ENCODE measurements around the gene SUSD3.

GRCh38 chr9:93091453-93092081, 33.1 kb downstream of the SUSD3 start:
- TF ChIP-seq CTCF (IDR thresholded peaks at IDR 0.05; ENCODE audit: borderline replicate concordance, extremely low read depth, low read length, poor library complexity, severe bottlenecking) (no peak), EZH2 (IDR thresholded peaks at IDR 0.05; ENCODE audit: borderline replicate concordance, low read depth, low read length, severe bottlenecking) (no peak)
